Lower lobe of right lung (tissue), 2 donors: ENCODE measurements around the gene HDAC4. TPM values are rescaled to one million over a fixed set of nuclear protein-coding genes. Genes with fewer than 3 reads are reported as not detected.

ENCODE experiments used
- ATAC-seq, 2 donors: fragments of 200-7000 bp; cut with Tn5 transposase; one replicate each; pipeline ENCODE4 v1.9.1; 2020 to 2022; ENCODE audit warnings: mild to moderate bottlenecking in 2 of 2, moderate library complexity in 2 of 2
- DNase-seq: peaks from one replicate; pipeline ENCODE4 v3.0.0-alpha.2; 2020
- H3K27ac ChIP-seq: fragments of 200-600 bp; one replicate; pipeline ENCODE4 v1.8.0; 2022
- H3K27me3 ChIP-seq: fragments of 200-600 bp; one replicate; pipeline ENCODE4 v1.8.0; 2022; ENCODE audit warnings: low read depth
- H3K36me3 ChIP-seq: fragments of 200-600 bp; one replicate; pipeline ENCODE4 v1.8.0; 2022; ENCODE audit warnings: mild to moderate bottlenecking
- H3K4me1 ChIP-seq: fragments of 200-600 bp; one replicate; pipeline ENCODE4 v1.8.0; 2022
- H3K4me3 ChIP-seq: fragments of 200-600 bp; one replicate; pipeline ENCODE4 v1.8.0; 2022; ENCODE audit warnings: mild to moderate bottlenecking
- H3K9me3 ChIP-seq: fragments of 200-600 bp; one replicate; pipeline ENCODE4 v1.8.0; 2022
- CTCF ChIP-seq: fragments of 200-600 bp; IDR thresholded peaks from one replicate; pipeline ENCODE4 v1.8.0; 2022; ENCODE audit warnings: antibody characterized with exemption, mild to moderate bottlenecking
- intact Hi-C: fragments of 100-400 bp; cut with DNase I; formaldehyde crosslinking; loops from one replicate; pipeline ENCODE4 v1.11.0; 2022
- total RNA-seq: library from RNA; stranded (reverse); fragmentation: NEBNext Ultra II Directional; extraction: Animal tissue kit (Norgen Biotek cat#: 25700); gene quantifications from one replicate; pipeline ENCODE4 v1.2.1, GENCODE V29; 2021
- donor health status: DM: no; HTN: yes; CAD: no; lungs with severe emphysema.

HDAC4 gene
- total RNA-seq, 1 donor from 2014 or later = 44.9 TPM

- Histone ChIP-seq H3K36me3 (peaks cover 80% of the 10 kb centered on the region), H3K27me3 (no peaks in the 10 kb centered on the region), H3K4me1 (no peaks in the 10 kb centered on the region), H3K9me3 (no peaks in the 10 kb centered on the region), H3K27ac (no peak overlapping the region), H3K4me3 (no peak overlapping the region)
- ATAC-seq (no peak), DNase-seq (no peak)
- intact Hi-C loops = no loop called here
- no peak for TF ChIP-seq CTCF
Measured at GRCh38 chr2:239097428-239097696, 303.5 kb downstream of the HDAC4 start.

DNA sequence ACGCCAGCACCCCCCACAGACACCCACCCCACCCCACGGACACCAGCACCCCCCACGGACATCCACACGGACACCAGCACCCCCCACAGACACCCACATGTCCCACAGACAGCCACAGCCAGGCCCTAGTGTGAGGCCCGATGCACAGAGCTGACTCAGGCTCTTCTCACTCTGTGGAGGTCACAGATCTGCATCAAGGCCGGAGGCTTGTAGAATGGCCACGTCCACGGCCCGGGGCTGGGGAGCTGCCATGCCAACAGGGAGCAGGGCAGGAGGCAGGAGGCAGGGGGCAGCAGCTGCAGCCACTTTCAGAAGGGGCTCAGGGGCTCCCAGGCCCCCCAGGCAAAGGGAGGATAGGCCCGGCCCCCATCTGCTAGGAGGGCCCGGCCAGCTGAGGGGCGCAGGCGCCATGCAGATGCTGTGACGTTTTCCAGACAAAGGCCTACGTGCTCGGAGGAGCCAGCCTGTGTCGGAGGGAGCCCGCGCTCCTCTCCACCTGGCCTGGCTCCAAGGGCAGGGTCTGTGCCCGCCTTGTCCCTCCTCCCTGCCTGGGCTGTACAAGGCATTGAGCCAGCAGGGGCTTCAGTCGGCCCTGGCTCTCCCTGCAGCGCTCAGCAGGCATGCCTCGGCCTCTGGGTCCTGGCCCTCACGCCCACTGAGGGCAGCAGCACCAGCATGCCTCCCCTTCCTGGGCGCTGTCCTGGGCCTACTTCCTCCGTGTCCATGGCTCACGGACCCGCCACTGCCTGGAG, 304.0 kb downstream of the HDAC4 start:
- Histone ChIP-seq H3K4me3 (no peak overlapping the region), H3K27ac (no peak overlapping the region), H3K27me3 (no peaks in the 10 kb centered on the region), H3K4me1 (no peaks in the 10 kb centered on the region), H3K9me3 (no peaks in the 10 kb centered on the region), H3K36me3 (peaks cover 82% of the 10 kb centered on the region)
- intact Hi-C loops = no loop called here
- TF ChIP-seq CTCF = no peak
- ATAC-seq (no peak), DNase-seq (no peak)

- intact Hi-C loops = no loop called here
- peaks cover 81% of the 10 kb centered on the region for H3K36me3 ChIP-seq
Measured at GRCh38 chr2:239095460-239096081, 305.2 kb downstream of the HDAC4 start.

DNA sequence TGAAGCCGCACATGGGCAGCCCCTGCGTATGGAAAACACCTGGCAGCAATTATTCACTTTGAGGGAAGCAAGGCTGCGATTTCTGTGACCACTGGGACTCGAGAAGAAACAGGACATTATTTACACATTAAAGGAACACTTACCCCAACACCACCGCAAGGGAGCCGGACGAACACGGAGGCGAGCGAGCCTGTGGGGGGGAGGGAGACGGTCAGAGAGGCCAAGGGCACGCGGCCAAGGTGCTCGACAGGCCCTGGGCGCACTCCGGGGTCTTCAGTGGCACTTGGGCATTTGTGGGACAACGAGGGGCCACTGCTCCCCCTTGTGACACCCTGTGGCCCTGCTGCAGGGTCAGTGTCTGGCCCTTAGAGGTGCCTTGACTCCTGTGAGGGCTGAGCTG, 306.0 kb downstream of the HDAC4 start:
- no peak for TF ChIP-seq CTCF
- Histone ChIP-seq H3K4me1 (no peaks in the 10 kb centered on the region), H3K27ac (no peak overlapping the region), H3K27me3 (no peaks in the 10 kb centered on the region), H3K9me3 (no peaks in the 10 kb centered on the region), H3K4me3 (no peak overlapping the region), H3K36me3 (peaks cover 80% of the 10 kb centered on the region)
- intact Hi-C loops = no loop called here
- ATAC-seq = no peak
- DNase-seq = no peak

More at GRCh38 chr2:239095460-239096081, 305.2 kb downstream of the HDAC4 start:
- Histone ChIP-seq H3K27me3 (no peaks in the 10 kb centered on the region), H3K4me1 (no peaks in the 10 kb centered on the region), H3K4me3 (no peak overlapping the region), H3K27ac (no peak overlapping the region), H3K9me3 (no peaks in the 10 kb centered on the region)
- DNase-seq (no peak), ATAC-seq (no peak)
- no peak for TF ChIP-seq CTCF

GRCh38 chr2:239093952-239094351, 306.9 kb downstream of the HDAC4 start:
- no peaks in the 10 kb centered on the region for H3K9me3 ChIP-seq
- H3K4me3 ChIP-seq = no peak overlapping the region
- no peaks in the 10 kb centered on the region for H3K27me3 ChIP-seq
- no peaks in the 10 kb centered on the region for H3K4me1 ChIP-seq
- ATAC-seq (no peak), DNase-seq (no peak)
- TF ChIP-seq CTCF = no peak
- intact Hi-C loops = no loop called here
- H3K36me3 ChIP-seq = peaks cover 80% of the 10 kb centered on the region
- no peak overlapping the region for H3K27ac ChIP-seq
